HG03342 (cell line): ENCODE measurements around the gene NEMP1.
"Not testable (repeated sequence)": the region's sequence is repeated elsewhere in the genome, so short reads cannot be mapped to it uniquely, and the experiment has no call there.

ENCODE experiments used
- ATAC-seq: cut with Tn5 transposase; IDR thresholded peaks from one replicate; pipeline ENCODE4 v1.9.1; 2021; ENCODE audit warnings: mild to moderate bottlenecking, moderate library complexity; ENCODE audit not compliant: unreplicated experiment

The NEMP1 gene

DNA sequence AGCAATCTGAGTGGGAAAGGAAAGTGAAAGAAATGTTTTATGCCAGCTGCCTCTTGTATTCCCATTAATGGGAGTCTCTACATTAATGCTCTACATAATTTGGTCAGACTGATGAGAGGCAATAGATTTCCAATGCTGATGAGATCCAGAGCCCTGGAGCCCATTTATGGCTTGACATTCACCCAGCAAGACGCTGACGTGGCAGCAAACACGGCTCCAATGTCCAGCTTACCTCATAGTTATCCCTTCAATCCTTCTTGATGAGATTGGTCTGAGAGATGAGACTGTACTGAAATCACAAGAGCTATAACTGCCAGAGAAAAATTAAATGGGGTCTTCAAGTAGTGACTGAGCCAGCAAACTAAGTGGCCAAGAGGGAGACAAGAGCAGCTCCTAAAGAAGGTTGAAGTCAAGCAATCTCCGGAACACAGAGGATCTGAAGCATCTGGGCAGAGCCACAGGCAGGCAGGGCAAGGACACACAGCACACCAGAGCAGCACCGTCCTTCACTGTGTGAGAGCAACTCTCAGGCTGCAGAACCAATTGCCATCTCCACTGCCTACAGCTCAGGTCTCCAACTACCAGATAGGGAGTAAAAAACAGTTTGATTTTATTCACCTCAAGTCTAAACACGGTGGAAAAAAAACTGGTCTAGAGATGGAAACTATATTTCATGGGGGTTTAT, 21.4 kb downstream of the NEMP1 start:
- ATAC-seq = no peak

DNA sequence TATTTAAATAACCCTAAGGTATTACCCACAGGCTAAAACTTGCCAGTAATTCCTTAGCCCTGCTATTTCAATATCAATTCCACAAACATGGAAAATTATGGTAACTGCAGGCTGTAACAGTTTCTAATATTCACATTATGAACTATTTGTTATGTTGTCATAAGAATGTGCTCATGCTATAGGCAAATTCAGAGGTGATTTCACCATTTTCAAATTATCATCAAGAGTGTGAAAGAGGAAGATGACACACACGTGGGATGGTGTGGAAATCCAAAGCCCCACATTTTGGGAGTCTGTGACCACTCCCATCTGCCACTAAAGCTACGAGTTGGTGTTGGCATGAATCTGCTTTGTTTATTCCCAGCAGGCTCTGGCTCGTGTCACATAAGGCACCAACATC, 22.8 kb downstream of the NEMP1 start:
- ATAC-seq = no peak

DNA sequence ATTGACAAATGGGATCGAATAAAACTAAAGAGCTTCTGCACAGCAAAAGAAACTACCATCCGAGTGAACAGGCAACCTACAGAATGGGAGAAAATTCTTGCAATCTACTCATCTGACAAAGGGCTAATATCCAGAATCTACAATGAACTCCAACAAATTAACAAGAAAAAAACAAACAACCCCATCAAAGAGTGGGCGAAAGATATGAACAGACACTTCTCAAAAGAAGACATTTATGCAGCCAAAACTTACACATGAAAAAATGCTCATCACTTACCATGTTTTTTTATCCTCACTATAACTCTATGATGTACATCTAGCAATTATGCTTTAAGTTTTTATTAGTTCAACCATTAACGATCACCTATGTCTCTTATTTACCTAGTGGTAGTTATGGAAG, 24.7 kb downstream of the NEMP1 start:
- ATAC-seq = not testable (repeated sequence)

DNA sequence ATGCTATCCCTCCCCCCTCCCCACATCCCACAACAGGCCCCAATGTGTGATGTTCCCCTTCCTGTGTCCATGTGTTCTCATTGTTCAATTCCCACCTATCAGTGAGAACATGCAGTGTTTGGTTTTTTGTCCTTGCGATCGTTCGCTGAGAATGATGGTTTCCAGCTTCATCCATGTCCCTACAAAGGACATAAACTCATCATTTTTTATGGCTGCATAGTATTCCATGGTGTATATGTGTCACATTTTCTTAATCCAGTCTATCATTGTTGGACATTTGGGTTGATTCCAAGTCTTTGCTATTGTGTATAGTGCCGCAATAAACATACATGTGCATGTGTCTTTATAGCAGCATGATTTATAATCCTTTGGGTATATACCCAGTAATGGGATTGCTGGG, 25.4 kb downstream of the NEMP1 start:
- ATAC-seq = not testable (repeated sequence)

DNA sequence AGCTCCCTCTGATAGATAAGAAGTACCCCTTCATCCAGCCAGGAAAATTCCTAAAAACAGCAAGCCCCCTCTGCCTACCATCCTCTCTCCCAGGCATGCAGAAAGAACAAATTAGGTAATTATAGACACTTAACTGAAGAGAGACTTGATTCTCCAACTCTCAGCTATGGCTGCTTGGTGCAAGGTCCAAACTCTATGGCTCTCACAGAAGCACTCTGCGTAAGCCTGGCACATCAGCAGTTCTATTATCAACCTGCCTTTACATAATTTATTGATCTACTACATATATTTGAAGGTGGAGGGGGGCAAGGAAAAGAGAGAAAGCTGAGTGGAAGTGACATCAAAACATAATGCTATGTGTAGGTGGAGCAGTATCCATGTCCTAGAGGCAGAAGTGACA, 27.6 kb downstream of the NEMP1 start:
- no peak for ATAC-seq

DNA sequence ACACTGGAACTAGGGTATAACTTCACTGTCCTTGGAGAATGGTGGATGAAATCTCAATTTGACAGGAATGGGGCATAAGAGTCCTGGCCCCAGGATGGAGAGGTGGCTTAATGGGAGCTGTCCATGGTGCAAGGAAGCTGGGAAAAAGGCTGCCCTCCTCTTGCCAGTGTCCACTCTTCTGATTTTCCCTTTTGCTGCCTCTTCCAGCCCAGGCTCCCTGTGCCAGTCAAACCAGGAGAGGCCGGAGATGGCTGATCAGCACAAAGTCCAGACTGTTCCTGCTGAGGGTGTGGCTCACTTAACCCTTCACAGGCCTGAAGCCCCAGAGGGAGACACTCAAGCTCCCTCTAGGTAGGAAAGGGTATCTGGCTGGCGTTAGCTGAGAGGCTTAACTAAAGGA, 28.7 kb downstream of the NEMP1 start, which contains the start of gene MYO1A:
MYO1A (minus strand) TSS at position 240 of the 400 bp plus-strand sequence. CDS start 1,806 bp downstream, outside the sequence.
- ATAC-seq = no peak

DNA sequence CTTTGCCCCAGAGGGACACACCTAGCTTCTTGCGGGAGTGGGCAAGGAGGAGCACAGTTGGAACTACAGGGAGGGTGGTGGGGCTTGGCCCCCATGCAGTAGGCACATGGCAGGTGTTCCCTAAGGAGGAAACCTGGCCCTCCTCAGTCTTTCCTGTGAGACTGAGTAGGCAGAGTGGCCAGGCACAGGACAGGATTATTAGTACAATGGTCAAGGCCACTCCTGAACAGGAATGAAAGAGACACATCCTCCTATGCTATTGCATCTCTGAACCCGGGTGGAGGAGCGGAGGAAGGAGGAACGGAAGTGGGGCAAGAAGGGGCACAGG, 29.5 kb downstream of the NEMP1 start:
- no peak for ATAC-seq

DNA sequence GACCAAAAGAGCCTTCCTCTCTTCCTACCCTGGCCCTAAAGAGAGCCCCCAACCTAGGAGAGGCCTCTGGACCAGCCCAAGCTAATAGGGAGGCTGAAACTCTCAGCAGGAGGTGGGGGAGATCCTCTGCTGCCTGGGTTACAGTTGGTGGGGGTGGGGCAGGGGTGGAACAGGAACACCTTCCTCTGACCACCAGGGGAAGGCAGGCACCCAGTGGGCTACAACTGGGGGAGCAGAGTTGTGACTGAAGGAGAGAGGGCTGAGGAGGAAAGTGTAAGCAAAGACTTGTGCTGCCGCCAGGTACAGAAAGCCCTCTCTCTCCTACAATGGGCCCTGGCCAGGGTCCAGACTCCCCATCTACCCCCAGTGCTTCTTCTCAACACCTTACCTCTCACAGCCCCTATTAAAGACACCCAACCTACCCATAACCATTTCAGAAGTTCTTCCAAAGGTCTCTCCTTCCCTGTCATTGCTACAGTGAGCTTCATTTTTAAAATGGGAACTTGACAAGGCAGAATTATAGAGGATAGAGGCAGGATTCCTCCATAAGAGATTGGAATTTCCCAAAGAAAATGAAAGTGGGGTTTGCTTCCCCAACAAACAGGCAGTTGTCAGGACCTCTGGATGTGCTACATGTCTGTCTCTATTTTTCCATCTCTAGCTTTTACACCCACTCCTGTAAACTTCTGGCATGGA, 30.0 kb downstream of the NEMP1 start:
- no peak for ATAC-seq

DNA sequence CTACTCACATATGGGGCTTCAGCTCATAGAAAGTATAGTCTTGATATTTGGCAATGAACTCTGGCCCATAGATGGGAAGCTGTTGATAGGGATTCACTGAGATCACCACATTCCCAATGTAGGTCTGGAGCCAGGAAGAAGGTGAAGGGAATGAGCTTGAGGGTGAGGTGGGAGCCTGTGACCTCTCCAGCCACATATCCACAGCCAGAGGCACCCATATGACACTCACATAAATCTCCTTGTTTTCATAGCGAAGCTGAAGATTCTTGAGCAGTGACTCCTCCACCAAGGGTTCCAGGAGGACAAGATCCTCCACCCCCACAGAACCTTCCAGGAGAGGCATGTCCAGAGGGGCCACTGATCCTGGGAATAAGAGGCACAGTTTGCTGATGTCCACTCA, 30.6 kb downstream of the NEMP1 start:
- ATAC-seq = no peak

DNA sequence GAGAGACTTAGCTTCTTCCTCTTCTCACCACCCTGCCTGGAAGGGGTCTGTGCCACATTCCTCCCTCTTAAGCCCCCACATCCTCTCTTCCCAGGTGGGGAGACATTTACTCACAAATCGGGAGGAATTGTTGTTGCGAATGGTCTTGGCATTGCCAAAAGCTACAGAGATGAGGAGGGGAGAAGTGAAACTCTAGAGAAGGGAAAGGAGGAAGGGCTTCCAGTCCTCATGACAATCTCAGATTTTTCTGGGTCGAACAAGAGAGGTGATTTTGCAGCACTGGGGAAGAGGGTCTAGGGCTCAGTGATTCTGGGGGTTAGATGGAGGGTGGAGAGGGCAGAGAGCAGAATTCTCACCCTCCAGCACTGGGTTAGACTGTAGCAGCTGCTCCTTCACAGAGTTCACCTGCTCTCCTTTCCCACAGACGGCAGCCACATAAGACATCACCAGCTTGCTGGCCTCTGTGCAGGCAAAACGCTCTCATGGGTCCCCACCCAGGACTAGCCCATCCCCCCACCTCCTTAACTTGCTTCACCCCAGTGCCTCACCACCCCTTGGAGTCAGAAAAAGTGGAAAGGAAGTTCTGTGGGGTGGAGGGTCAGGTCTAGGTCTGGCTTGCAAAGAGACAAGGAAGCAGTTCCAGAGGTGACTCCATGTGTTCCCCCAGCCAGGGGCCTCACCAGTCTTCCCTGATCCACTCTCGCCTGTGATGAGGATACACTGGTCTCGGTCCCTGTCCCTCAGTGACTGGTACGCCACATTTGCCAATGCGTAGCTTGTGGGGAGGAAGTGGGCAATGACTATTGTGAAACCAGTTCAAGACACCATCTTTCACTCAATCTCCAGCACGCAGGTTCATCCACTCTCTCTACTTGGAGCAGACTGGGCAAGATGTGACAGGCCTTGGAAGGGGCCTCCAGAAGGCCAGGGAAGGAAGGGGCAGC, 31.4 kb downstream of the NEMP1 start:
- ATAC-seq = no peak

DNA sequence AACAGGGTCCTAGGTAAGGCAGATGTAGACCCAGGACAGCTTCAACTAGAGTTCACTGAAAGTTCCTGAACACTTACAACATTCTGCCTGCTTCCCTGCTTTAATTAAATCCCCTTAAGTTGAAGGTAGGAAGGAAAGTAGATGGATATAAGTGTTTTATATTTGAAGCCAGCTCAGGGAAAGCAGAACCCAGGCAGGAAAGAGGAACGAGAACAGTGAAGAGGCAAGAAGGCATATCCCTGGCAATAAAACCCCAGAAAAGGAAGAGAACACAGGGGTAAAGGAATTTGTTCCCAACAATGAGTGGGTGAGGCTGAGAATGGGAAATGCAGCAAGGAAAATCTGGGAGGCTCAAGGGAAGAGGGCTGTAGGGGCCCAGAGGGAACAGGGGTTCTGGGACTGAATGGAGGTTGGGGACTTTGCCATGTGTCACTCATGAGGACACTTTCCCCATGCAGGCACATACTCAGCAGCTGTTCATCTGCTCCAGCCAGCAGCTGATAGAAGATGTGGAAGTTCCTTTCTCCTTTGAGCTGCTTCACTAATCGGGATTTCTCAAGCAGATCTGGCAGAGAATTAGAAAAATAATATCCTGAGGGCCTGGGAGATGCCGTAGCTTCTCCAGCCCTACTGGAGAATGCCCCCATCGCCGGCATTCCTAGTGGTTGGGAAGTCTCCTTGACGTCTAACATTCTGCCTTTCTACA, 32.4 kb downstream of the NEMP1 start:
- ATAC-seq = no peak

DNA sequence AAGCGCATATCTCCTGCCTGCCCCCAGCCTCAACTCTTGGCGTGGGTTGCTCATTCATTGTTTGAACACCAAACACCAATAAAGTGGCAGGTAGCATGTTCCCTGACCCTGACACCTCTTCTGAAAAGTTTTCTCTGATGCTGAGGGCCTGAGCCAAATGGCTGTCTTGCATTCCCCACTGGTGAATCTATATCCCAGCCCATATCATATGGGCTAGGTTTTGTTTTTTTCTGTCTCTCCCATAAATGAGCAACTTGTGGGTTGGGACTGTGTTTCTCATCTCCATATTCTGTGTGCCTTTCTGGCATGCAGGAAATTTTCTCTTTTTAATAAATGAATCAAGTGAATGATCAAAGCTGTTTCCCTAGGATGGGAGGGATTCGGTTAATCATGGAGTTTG, 33.7 kb downstream of the NEMP1 start:
- ATAC-seq = no peak

DNA sequence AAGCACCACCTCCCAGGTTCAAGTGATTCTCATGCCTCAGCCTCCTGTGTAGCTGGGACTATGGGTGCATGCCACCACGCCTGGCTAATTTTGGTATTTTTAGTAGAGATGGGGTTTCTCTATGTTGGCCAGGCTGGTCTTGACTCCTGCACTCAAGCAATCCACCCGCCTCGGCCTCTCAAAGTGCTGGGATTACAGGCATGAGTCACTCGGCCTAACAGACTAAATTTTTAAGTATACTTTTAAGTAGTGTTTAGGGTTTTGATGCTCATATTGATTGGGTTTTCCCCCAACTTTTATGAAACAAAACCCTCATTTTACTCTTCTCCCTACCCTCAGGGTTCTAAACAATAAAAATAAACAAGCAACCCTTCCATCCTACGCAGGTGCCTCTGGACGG, 34.1 kb downstream of the NEMP1 start:
- no peak for ATAC-seq

DNA sequence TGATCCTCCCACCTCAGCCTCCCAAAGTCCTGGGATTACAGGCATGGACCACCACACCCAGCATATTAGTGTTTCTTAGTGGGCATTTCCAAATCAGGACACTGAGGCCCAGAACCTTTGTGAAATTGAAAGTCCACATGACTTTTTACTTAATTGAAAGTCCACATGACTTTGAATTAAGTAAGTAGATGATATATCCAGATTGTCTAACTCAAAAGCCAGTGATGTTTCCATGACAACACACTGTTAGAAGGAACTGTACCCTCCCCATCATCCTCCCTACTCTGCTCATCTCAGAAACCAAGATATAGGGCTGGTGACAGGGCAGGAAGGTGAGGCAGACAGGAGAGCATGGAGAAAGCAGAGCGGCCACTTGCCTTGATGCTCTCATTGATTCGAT, 35.9 kb downstream of the NEMP1 start:
- no peak for ATAC-seq

DNA sequence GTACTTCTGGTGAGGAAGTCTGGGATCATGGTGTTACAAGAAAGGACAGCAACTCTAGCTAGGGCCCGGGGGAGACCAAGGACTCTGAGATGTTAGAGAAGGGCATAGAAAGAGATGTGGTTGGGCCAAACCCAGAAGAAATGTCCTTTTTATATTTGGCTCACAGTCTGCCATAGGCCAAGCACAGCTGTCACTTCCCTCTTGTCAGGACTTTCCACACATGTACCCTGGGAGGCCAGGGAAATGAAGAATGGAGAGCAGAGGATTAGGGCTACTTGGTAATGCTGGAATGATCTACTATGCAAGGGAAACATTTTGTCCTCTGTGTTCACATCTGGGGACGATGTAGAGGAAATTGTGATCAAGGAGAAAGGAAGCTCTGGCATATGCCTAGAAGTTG, 37.8 kb downstream of the NEMP1 start:
- ATAC-seq = no peak

DNA sequence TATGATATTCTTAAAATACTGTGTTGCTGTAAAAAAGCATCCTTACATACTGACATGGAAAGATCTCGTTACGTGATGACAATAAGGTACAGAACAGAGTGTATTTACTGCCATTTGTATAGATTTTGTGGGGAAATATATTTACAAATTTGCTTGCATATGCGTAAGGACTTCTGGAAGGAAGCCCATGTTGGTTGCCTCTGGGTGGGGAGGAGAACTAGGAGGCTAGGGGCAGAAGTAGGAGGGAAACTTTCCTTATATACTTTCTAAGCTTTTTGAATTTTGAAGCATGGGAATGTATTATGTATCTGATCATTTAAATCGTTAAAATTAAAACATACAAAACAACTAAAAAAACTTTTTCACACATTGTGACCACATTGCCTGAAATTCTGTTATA, 38.4 kb downstream of the NEMP1 start:
- no peak for ATAC-seq

DNA sequence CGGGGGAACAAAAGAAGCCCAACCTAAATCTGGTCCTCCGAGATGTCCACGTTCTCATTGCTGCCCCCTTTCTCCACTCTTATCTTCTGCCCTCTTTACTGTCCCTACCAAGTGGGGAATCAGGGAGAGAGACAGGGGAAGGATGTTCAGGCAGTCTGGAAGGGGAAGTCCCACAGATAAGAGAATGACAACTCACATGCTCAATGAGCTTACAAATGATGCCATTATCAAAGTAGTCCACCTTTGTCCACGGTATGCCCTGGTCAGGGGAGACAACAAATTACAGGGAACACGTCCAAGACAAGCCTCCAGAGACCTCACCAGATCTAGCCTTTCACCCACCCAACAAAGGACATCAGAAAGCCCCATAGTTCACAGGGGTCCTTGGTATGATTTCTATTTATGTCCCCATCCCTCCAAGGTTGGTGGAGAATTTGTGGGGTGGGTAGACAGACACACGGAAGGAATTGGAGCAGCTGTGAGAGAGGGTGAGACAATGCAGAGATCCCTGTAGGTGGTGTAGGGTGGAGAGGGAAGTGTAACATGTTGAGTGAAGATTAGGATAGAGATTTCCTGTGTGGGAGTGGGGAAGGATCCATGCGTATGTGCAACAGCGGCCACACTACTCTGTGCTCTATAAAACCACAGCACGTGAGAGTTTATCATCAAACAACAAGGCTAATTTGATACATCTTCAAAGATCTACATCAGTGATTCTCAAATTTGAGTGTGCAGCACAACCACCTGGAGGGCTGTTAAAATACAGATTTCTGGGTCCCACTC, 39.4 kb downstream of the NEMP1 start:
- ATAC-seq = no peak

DNA sequence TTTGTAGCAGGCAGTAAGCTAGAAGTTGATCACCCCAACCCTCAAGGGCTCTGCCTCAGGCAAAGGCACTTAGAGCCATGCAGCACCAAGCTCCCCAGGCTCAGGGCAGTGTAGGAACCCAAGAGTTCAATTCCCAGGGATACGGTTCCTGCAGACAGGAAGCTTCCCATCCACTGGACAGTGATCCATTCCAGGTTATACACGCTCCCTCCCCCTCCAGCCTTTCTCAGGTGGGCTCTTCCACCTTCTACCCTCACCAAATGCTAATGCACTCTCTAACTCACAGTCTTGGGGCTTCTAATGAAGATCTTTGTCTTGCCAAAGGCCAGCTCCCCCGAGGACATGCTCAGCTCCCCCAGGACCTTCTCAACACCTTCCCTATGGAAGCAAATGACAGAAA, 41.3 kb downstream of the NEMP1 start:
- ATAC-seq = no peak

DNA sequence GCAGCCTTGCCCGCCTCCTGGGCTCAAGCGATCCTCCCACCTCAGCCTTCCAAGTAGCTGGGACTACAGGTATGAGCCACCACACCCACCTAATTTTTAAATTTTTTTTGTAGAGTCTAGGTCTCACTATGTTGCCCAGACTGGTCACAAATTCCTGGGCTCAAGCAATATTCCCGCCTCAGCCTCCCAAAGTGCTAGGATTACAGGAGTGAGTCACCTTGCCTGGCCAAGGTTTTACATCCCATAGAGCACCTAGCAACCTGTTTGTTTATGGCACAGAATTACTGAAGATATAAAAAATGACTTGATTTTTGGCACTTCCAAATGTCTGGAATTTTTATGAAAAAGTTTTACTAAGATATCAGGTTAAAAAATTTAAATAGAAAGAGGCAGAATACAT, 45.2 kb downstream of the NEMP1 start:
- no peak for ATAC-seq

DNA sequence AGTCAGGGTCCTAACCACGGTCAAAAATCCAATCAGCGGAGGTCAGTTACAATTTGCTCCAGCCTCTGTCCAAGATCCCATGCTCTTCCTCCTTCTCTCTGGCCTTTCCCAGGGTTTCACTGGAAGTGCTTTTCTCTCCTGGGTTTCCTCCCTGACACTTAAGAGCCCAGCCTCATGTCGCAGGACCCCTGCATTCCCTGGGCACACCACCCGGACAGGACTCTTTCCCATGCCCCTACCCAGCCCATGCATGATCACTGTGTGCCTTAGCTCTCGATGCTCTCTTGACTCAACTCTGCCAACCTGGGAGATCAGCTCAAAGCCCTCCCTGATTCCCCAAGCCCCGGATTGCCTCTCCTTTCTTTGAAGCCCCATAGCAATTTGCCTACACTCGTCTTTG, 46.8 kb downstream of the NEMP1 start:
- ATAC-seq = no peak
